ENCODE data around the gene U2AF2.

The U2AF2 gene

GRCh38 chr19:55672418-55672817 is 17.6 kb downstream of the U2AF2 start:
- H3K4me1 ChIP-seq (ENCODE audit: low read length), result peaks cover 11% of the 10 kb centered on the region
- no peaks in the 10 kb centered on the region for H3K9me2 ChIP-seq (replicated peaks; ENCODE audit: insufficient read depth, low read length)
- peaks cover 38% of the 10 kb centered on the region for H3F3A ChIP-seq (ENCODE audit: insufficient read depth, low read length)
- H3K9ac ChIP-seq (ENCODE audit: low read length), result no peak overlapping the region
- H3K27me3 ChIP-seq (replicated peaks; ENCODE audit: insufficient read depth, low read length), result no peaks in the 10 kb centered on the region
- H3K4me3 ChIP-seq (ENCODE audit: low read length), result no peak overlapping the region
- peaks cover 27% of the 10 kb centered on the region for H4K20me1 ChIP-seq (ENCODE audit: insufficient read depth, low read length)
- H3K4me2 ChIP-seq (ENCODE audit: low read depth, low read length), result no peak overlapping the region
- H3K27ac ChIP-seq (ENCODE audit: low read length), result no peak overlapping the region
- TF ChIP-seq CTCF (IDR thresholded peaks at IDR 0.05; ENCODE audit: low read length), result no peak
- peaks cover 15% of the 10 kb centered on the region for H3K36me3 ChIP-seq (replicated peaks; ENCODE audit: insufficient read depth, low read length)
- peaks cover 86% of the 10 kb centered on the region for H3K79me2 ChIP-seq (ENCODE audit: low read length)
- no peaks in the 10 kb centered on the region for H3K9me3 ChIP-seq (replicated peaks; ENCODE audit: insufficient read depth, low read length)
- DNase-seq, result no peak
- H2AFZ ChIP-seq (ENCODE audit: low read length), result no peak overlapping the region

GRCh38 chr19:55673465-55673864 is 18.6 kb downstream of the U2AF2 start:
- no peak overlapping the region for H3K4me2 ChIP-seq (ENCODE audit: low read depth, low read length)
- peaks cover 26% of the 10 kb centered on the region for H4K20me1 ChIP-seq (ENCODE audit: insufficient read depth, low read length)
- H3F3A ChIP-seq (ENCODE audit: insufficient read depth, low read length), result peaks cover 45% of the 10 kb centered on the region
- H3K79me2 ChIP-seq (ENCODE audit: low read length), result peaks cover 85% of the 10 kb centered on the region
- no peak overlapping the region for H3K9ac ChIP-seq (ENCODE audit: low read length)
- TF ChIP-seq EZH2 (optimal IDR thresholded peaks at IDR 0.05; ENCODE audit: low read depth, low read length) (no peak), CTCF (IDR thresholded peaks at IDR 0.05; ENCODE audit: low read length) (no peak), EZH2phosphoT487 (IDR thresholded peaks at IDR 0.05; ENCODE audit: low read length) (no peak)
- no peaks in the 10 kb centered on the region for H3K9me3 ChIP-seq (replicated peaks; ENCODE audit: insufficient read depth, low read length)
- H3K4me1 ChIP-seq (ENCODE audit: low read length), result peaks cover 20% of the 10 kb centered on the region
- H2AFZ ChIP-seq (ENCODE audit: low read length), result no peak overlapping the region
- no peak for DNase-seq
- H3K27me3 ChIP-seq (replicated peaks; ENCODE audit: insufficient read depth, low read length), result no peaks in the 10 kb centered on the region
- H3K27ac ChIP-seq (ENCODE audit: low read length), result no peak overlapping the region
- H3K36me3 ChIP-seq (replicated peaks; ENCODE audit: insufficient read depth, low read length), result peaks cover 15% of the 10 kb centered on the region
- no peaks in the 10 kb centered on the region for H3K9me2 ChIP-seq (replicated peaks; ENCODE audit: insufficient read depth, low read length)
- no peak overlapping the region for H3K4me3 ChIP-seq (ENCODE audit: low read length)

DNA sequence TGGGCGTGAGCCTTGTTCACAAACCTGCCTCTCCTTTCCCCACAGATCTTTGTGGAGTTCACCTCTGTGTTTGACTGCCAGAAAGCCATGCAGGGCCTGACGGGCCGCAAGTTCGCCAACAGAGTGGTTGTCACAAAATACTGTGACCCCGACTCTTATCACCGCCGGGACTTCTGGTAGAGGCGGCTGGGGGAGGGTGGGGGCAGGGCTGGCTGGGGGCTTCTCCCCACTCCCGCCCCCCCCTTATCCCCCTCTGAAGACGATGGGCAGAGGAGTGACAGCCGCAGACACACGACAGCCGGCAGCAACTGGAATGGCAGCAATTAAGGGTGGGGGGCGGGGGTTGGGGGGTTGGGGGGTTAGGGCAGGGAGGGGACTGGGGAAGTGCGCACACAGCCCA is 19.1 kb downstream of the U2AF2 start:
- Histone ChIP-seq H3K9ac (ENCODE audit: low read length) (no peak overlapping the region), H3K27ac (ENCODE audit: low read length) (no peak overlapping the region), H3K9me3 (replicated peaks; ENCODE audit: insufficient read depth, low read length) (no peaks in the 10 kb centered on the region), H3K4me2 (ENCODE audit: low read depth, low read length) (no peak overlapping the region), H3F3A (ENCODE audit: insufficient read depth, low read length) (peaks cover 47% of the 10 kb centered on the region), H3K4me3 (ENCODE audit: low read length) (no peak overlapping the region), H4K20me1 (ENCODE audit: insufficient read depth, low read length) (peaks cover 22% of the 10 kb centered on the region), H3K36me3 (replicated peaks; ENCODE audit: insufficient read depth, low read length) (peaks cover 15% of the 10 kb centered on the region), H3K79me2 (ENCODE audit: low read length) (peaks cover 85% of the 10 kb centered on the region), H3K4me1 (ENCODE audit: low read length) (peaks cover 24% of the 10 kb centered on the region), H2AFZ (ENCODE audit: low read length) (no peak overlapping the region), H3K27me3 (replicated peaks; ENCODE audit: insufficient read depth, low read length) (no peaks in the 10 kb centered on the region), H3K9me2 (replicated peaks; ENCODE audit: insufficient read depth, low read length) (no peaks in the 10 kb centered on the region)
- DNase-seq, result no peak
- no peak for TF ChIP-seq EZH2phosphoT487 (IDR thresholded peaks at IDR 0.05; ENCODE audit: low read length)
- no peak for TF ChIP-seq CTCF (IDR thresholded peaks at IDR 0.05; ENCODE audit: low read length)
- TF ChIP-seq EZH2 (optimal IDR thresholded peaks at IDR 0.05; ENCODE audit: low read depth, low read length), result no peak

Measured in MM.1S (cell line).